MCF 10A (cell line): ENCODE results near the gene CDK16. TPM values are rescaled to one million over a fixed set of nuclear protein-coding genes. Genes with fewer than 3 reads are reported as not detected.

Experiments used
- Bru-seq: library from RNA; stranded (reverse); fragments of 400-500 nt; gene quantifications from one replicate; lab custom pipeline; 2021; lab: Mats Ljungman, UMichigan
- BruChase-seq, 2 experiments: library from RNA; stranded (reverse); fragments of 400-500 nt; gene quantifications; one replicate each; lab custom pipeline; 2021; lab: Mats Ljungman, UMichigan
- BruUV-seq: library from RNA; stranded (reverse); fragments of 400-500 nt; replicated peaks from 2 replicates; lab custom pipeline; 2021; lab: Mats Ljungman, UMichigan
- CTCF ChIA-PET: fragments of 300-600 bp; sonication (Branson Sonifier 250); formaldehyde crosslinking; extraction: SDS; loops from one replicate; lab custom pipeline; 2021; ENCODE audit warnings: antibody characterized with exemption, inconsistent platforms; lab: Yijun Ruan, JAX
- POLR2A ChIA-PET: fragments of 300-600, 350-650 bp; sonication (Branson Sonifier 250); formaldehyde crosslinking; extraction: SDS; loops from one replicate; lab custom pipeline; 2020; ENCODE audit warnings: antibody characterized with exemption, inconsistent platforms; lab: Yijun Ruan, JAX
- DNase-seq: peaks from one replicate; pipeline ENCODE4 v3.0.0-alpha.2; 2018; ENCODE audit not compliant: unreplicated experiment
- H3K27ac Mint-ChIP-seq: one replicate; pipeline ENCODE4 v1.8.0; 2022; ENCODE audit warnings: mild to moderate bottlenecking, low read depth, mixed read lengths; ENCODE audit not compliant: unreplicated experiment
- H3K27me3 Mint-ChIP-seq: one replicate; pipeline ENCODE4 v1.8.0; 2022; ENCODE audit warnings: mixed read lengths; ENCODE audit not compliant: insufficient read depth, unreplicated experiment
- H3K36me3 Mint-ChIP-seq: one replicate; pipeline ENCODE4 v1.8.0; 2022; ENCODE audit warnings: mild to moderate bottlenecking, moderate library complexity, mixed read lengths; ENCODE audit not compliant: insufficient read depth, unreplicated experiment
- H3K4me1 Mint-ChIP-seq: one replicate; pipeline ENCODE4 v1.8.0; 2022; ENCODE audit warnings: mixed read lengths; ENCODE audit not compliant: insufficient read depth, unreplicated experiment
- H3K4me3 Mint-ChIP-seq: one replicate; pipeline ENCODE4 v1.8.0; 2022; ENCODE audit warnings: mild to moderate bottlenecking, moderate library complexity, mixed read lengths; ENCODE audit not compliant: unreplicated experiment
- H3K9me3 Mint-ChIP-seq: one replicate; pipeline ENCODE4 v1.8.0; 2022; ENCODE audit warnings: mixed read lengths; ENCODE audit not compliant: unreplicated experiment
- intact Hi-C: fragments of 100-400 bp; cut with micrococcal nuclease; formaldehyde crosslinking; loops from 2 replicates; pipeline ENCODE4 v1.14.1; 2022
- long read RNA-seq: library from polyadenylated mRNA; stranded (forward); transcript quantifications from one replicate; pipeline ENCODE4 v2.0.0, GENCODE V29; 2022
- total RNA-seq: library from RNA; stranded (reverse); gene quantifications from 2 replicates; pipeline ENCODE4 v1.2.3, GENCODE V29; 2022
- TF ChIP-seq, protein P1 (sequence below): fragments of 200-600 bp; IDR thresholded peaks from one replicate; pipeline ENCODE4 v1.8.0; 2022; ENCODE audit warnings: antibody characterized with exemption, mild to moderate bottlenecking; ENCODE audit not compliant: unreplicated experiment

The CDK16 gene
- total RNA-seq = 138 and 189 TPM in 2 replicates
- percentile 78 among the genes with signal in this experiment for Bru-seq, nascent RNA
- percentile 92 among the genes with signal in this experiment for BruChase-seq, experiment 1, labeled RNA remaining after a 6-hour chase
- percentile 85 among the genes with signal in this experiment for BruChase-seq, experiment 2, labeled RNA remaining after a 2-hour chase
- long read RNA-seq, transcript CDK16-202 (16 exons, 3,144 nt) = major isoform, 132 of 201 reads
- long read RNA-seq, transcript CDK16-204 (16 exons, 3,158 nt) = minor isoform, 6 of 201 reads
- long read RNA-seq, partial matches to known transcripts = 34 of 201 reads
- long read RNA-seq, other reads (novel, unspliced or antisense) = 29 of 201 reads

DNA sequence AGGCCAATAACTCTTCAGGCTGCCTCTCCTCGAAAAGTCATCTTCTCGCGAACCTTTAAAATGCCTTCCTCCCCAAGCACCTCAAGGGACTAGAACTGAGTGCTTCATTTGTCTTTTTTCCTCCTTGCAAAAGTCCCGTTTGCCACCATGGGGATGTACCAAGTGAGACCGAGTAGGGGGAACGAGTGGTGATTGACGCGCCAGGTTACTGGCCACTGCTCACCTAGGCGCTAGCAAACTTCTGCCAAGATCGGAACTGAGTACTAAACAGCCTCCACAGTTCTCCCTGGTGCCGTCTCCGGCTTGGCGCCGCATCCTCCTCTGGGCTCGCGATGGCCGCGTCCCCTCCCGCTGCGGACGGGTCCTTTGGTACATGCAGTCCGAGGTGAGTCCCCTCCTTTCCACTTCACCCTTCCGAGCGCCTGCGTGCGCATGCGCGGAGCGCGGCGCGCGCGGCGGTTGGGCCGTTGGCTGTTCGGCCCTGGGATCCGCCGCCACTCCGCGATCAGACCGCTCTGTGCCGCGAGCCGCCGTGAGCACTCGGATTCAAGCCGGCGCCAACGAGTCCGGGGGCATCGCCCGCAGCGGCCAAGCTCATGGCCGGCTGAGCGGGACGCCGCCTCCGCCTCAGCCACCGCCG is at the start of gene CDK16:
TSS of gene CDK16 (plus strand) at position 402 of the 640 bp plus-strand sequence. CDS start 4,877 bp downstream, outside the sequence.
- POLR2A ChIA-PET = interaction anchor here (0.6 to 5.7 kb wide), 25 partner anchors 8 to 598 kb away, joined by 3 to 79 read pairs (median 4); partner anchors contain the start of genes NDUFB11, RBM10 and USP11
- CTCF ChIA-PET = interaction anchor here (0.6 to 1.5 kb wide), 4 partner anchors 19 to 305 kb away, joined by 3 to 7 read pairs (median 4); no protein-coding TSS in a partner anchor
- peak within 1 kb of the TSS; percentile 99 for H3K27ac Mint-ChIP-seq
- H3K36me3 Mint-ChIP-seq = peaks cover 48% of the 10 kb centered on the region
- H3K27me3 Mint-ChIP-seq = no peaks in the 10 kb centered on the region
- peak; percentile 85 for DNase-seq
- H3K4me1 Mint-ChIP-seq = peaks cover 41% of the 10 kb centered on the region
- H3K4me3 Mint-ChIP-seq = peak within 1 kb of the TSS; percentile 82
- BruUV-seq = TSS peak; percentile 14
- intact Hi-C loops = no loop called here
- H3K9me3 Mint-ChIP-seq = no peaks in the 10 kb centered on the region
- TF ChIP-seq, protein P1, sequence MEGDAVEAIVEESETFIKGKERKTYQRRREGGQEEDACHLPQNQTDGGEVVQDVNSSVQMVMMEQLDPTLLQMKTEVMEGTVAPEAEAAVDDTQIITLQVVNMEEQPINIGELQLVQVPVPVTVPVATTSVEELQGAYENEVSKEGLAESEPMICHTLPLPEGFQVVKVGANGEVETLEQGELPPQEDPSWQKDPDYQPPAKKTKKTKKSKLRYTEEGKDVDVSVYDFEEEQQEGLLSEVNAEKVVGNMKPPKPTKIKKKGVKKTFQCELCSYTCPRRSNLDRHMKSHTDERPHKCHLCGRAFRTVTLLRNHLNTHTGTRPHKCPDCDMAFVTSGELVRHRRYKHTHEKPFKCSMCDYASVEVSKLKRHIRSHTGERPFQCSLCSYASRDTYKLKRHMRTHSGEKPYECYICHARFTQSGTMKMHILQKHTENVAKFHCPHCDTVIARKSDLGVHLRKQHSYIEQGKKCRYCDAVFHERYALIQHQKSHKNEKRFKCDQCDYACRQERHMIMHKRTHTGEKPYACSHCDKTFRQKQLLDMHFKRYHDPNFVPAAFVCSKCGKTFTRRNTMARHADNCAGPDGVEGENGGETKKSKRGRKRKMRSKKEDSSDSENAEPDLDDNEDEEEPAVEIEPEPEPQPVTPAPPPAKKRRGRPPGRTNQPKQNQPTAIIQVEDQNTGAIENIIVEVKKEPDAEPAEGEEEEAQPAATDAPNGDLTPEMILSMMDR = no peak

DNA sequence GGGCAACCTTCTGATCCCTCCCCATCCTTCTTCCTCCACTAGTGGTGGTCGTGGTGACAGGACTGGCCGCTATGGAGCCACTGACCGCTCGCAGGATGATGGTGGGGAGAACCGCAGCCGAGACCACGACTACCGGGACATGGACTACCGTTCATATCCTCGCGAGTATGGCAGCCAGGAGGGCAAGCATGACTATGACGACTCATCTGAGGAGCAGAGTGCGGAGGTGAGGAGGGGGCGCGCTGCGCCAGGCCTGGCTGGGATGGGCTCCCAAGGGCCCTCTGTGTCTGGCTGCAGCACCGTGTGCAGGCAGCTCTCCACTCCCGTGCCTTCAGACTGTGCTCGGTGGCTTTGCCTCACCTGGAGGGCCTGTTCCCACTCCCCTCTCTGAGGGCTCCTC is 49.2 kb upstream of the CDK16 start:
- no peaks in the 10 kb centered on the region for H3K4me1 Mint-ChIP-seq
- DNase-seq = no peak
- peaks cover 37% of the 10 kb centered on the region for H3K36me3 Mint-ChIP-seq
- no peak overlapping the region for H3K4me3 Mint-ChIP-seq
- no peaks in the 10 kb centered on the region for H3K9me3 Mint-ChIP-seq
- CTCF ChIA-PET = no interaction called here
- BruUV-seq = no TSS peak
- POLR2A ChIA-PET = no interaction called here
- TF ChIP-seq, protein P1 = no peak
- peaks cover 69% of the 10 kb centered on the region for H3K27me3 Mint-ChIP-seq
- intact Hi-C loops = no loop called here
- no peak overlapping the region for H3K27ac Mint-ChIP-seq

DNA sequence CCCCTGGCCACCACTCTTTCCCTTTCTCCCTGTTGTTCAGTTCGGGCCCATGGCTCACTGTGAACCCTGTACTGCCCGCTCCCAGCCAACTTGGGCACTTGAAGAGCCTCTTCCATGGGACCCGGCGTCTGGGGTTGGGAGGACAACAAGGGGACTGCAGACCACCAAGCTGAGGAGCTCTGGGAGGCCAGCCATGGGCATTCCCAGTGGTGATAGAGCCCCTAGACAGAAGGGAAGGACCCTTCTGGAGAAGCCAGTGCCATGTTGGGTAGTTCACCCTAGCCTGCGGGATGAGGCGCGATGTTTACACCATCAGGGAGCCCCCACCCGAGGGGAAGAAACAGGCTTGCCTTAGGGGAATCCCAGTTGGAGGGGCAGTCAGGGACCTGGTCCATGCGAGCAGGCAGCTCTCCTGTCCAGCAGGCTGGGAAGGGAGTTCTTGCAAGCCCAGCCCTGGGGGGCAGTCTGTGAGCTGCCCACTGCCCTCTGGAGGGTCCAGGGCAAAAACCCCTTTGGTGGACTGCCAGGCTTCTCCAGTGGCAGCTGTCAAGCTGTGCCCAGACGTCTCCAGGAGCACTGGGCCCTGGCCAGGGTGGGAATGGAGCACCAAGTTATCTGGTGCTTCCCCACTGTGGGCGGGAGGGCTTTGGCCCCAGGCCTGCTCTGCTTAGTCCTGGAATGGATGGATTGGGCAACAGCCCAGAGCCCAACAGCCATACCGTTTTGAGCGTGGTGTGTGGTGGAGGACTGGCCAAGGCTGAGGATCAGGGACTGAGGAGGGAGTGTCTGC is 48.6 kb upstream of the CDK16 start:
- no TSS peak for BruUV-seq
- DNase-seq = peak; percentile 41
- H3K27ac Mint-ChIP-seq = no peak overlapping the region
- ChIA-PET CTCF (no interaction called here), POLR2A (no interaction called here)
- no peak overlapping the region for H3K4me3 Mint-ChIP-seq
- intact Hi-C loops = no loop called here
- H3K36me3 Mint-ChIP-seq = peaks cover 44% of the 10 kb centered on the region
- TF ChIP-seq, protein P1 = no peak
- H3K4me1 Mint-ChIP-seq = no peaks in the 10 kb centered on the region
- no peaks in the 10 kb centered on the region for H3K9me3 Mint-ChIP-seq
- H3K27me3 Mint-ChIP-seq = peaks cover 76% of the 10 kb centered on the region
